ENCODE results near the gene MSI2. TPM values are rescaled to one million over a fixed set of nuclear protein-coding genes. Genes with fewer than 3 reads are reported as not detected.

MSI2 gene
- total RNA-seq, 4 donors from 2014 or later = 15.9 to 22.9 (median 17.0) TPM

DNA sequence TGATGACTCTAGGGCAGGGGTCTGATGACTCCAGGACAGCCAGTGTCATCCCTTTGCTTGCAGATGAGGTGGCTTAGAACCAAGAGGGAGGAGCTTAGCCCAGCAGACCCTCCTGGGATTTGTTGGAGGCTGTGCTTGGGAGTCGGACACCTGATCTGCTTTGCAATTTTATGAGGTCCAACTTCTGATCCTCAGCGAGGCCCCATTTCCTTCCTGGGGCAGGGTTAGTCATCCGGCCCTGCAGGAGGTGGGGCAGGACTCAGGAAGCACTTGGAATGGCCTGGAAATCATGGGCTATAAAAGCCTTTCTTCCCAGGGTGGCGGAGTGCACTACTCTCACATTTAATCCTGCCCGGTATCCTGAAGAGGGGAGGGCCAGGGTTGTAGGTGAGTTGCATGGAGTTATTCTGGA is 168.5 kb downstream of the MSI2 start:
- intact Hi-C loops (cut with DNase I) = no loop called here
- H3K9me3 ChIP-seq = no peaks in the 10 kb centered on the region
- WGBS, 2 donors = 61% methylated on average over 5 of the region's 5 CpGs; no CpG with 5 or more reads in 1 of the 2 donors
- no peak for DNase-seq
- no peak overlapping the region for H3K27ac ChIP-seq
- H3K27me3 ChIP-seq = no peaks in the 10 kb centered on the region
- no peak overlapping the region for H3K4me3 ChIP-seq
- no peaks in the 10 kb centered on the region for H3K36me3 ChIP-seq
- peaks cover 0 to 9% (median 5%) of the 10 kb centered on the region in 3 donors for H3K4me1 ChIP-seq
- TF ChIP-seq POLR2A (IDR thresholded peaks at IDR 0.05) (no peak), CTCF (IDR thresholded peaks at IDR 0.05) (no peak)

- intact Hi-C loops (cut with DNase I) = no loop called here
- 71 to 81% methylated on average over 5 of the region's 5 CpGs for WGBS, 2 donors
Measured at GRCh38 chr17:57425431-57425830, 169.1 kb downstream of the MSI2 start.

GRCh38 chr17:57425903-57426880 is 169.9 kb downstream of the MSI2 start:
- 82 to 83% methylated on average over 9 to 10 of the region's 10 CpGs for WGBS, 2 donors
- no peak overlapping the region for H3K4me3 ChIP-seq
- intact Hi-C loops (cut with DNase I) = no loop called here
- H3K27ac ChIP-seq = no peak overlapping the region
- peaks cover 0 to 9% (median 5%) of the 10 kb centered on the region in 3 donors for H3K4me1 ChIP-seq
- H3K36me3 ChIP-seq = no peaks in the 10 kb centered on the region
- TF ChIP-seq POLR2A (IDR thresholded peaks at IDR 0.05) (no peak), CTCF (IDR thresholded peaks at IDR 0.05) (no peak)
- no peaks in the 10 kb centered on the region for H3K27me3 ChIP-seq
- H3K9me3 ChIP-seq = no peaks in the 10 kb centered on the region
- no peak for DNase-seq

More at GRCh38 chr17:57425431-57425830, 169.1 kb downstream of the MSI2 start:
- TF ChIP-seq CTCF (IDR thresholded peaks at IDR 0.05) = no peak
- TF ChIP-seq POLR2A (IDR thresholded peaks at IDR 0.05) = no peak
- Histone ChIP-seq H3K27me3 (no peaks in the 10 kb centered on the region), H3K4me3 (no peak overlapping the region), H3K4me1 (peaks cover 0 to 9% (median 5%) of the 10 kb centered on the region in 3 donors), H3K36me3 (no peaks in the 10 kb centered on the region), H3K9me3 (no peaks in the 10 kb centered on the region), H3K27ac (no peak overlapping the region)
- no peak for DNase-seq

- intact Hi-C loops (cut with DNase I) = loop anchor here (10.0 kb wide), 1 partner anchor 165 kb away; no protein-coding TSS in a partner anchor
- H3K9me3 ChIP-seq = no peaks in the 10 kb centered on the region
- WGBS, 2 donors = 87 to 96% methylated on average over 4 of the region's 4 CpGs
- H3K36me3 ChIP-seq = no peaks in the 10 kb centered on the region
- DNase-seq = no peak
- TF ChIP-seq CTCF (IDR thresholded peaks at IDR 0.05) (no peak), POLR2A (IDR thresholded peaks at IDR 0.05) (no peak)
- peaks cover 0 to under 1% (median 0%) of the 10 kb centered on the region in 3 donors for H3K4me1 ChIP-seq
- no peaks in the 10 kb centered on the region for H3K27me3 ChIP-seq
- no peak overlapping the region for H3K4me3 ChIP-seq
- H3K27ac ChIP-seq = no peak overlapping the region
Measured at GRCh38 chr17:57429966-57430365, 173.6 kb downstream of the MSI2 start.

DNA sequence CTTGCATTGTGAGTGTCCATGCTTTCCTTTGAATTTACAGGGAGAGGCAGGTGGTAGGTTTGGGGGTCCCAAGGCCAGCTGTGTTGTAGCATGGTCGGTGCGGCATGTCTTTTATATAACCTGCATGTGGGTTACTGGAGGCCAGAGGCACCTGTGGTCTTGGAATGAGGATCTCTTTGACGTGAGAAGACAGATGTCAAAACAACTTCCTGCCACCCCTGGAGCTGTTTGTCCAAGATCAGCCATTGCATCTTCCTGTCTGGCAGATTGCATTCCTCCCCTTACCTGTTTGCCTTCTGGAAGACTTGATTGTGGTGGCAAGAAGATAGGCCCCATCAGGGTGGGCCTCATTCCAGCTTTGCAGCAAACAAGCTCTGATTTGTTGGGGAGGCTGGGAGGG is 175.1 kb downstream of the MSI2 start:
- intact Hi-C loops (cut with DNase I) = loop anchor here (10.0 kb wide), 1 partner anchor 167 kb away; no protein-coding TSS in a partner anchor
- no peaks in the 10 kb centered on the region for H3K27me3 ChIP-seq
- H3K9me3 ChIP-seq = no peaks in the 10 kb centered on the region
- no peak for DNase-seq
- WGBS, 2 donors = 83% methylated on average over 2 of the region's 3 CpGs; no CpG with 5 or more reads in 1 of the 2 donors
- no peak overlapping the region for H3K27ac ChIP-seq
- TF ChIP-seq CTCF (IDR thresholded peaks at IDR 0.05) (no peak), POLR2A (IDR thresholded peaks at IDR 0.05) (no peak)
- no peaks in the 10 kb centered on the region for H3K36me3 ChIP-seq
- no peak overlapping the region for H3K4me3 ChIP-seq
- no peaks in the 10 kb centered on the region for H3K4me1 ChIP-seq
